Stimulated activated CD8-positive, alpha-beta memory T cell treated with anti-CD3 and anti-CD28 coated beads, Interleukin-7, amount 100 ng/mL, for 1 hour (primary cell): ENCODE data around the gene CBY2.
"Not testable (repeated sequence)": the region's sequence is repeated elsewhere in the genome, so short reads cannot be mapped to it uniquely, and the experiment has no call there.

Experiments used
- DNase-seq, 2 donors: peaks; one replicate each; pipeline ENCODE4 v3.0.0-alpha.2; 2020; ENCODE audit warnings: low read depth in 2 of 2

Gene CBY2, protein sequence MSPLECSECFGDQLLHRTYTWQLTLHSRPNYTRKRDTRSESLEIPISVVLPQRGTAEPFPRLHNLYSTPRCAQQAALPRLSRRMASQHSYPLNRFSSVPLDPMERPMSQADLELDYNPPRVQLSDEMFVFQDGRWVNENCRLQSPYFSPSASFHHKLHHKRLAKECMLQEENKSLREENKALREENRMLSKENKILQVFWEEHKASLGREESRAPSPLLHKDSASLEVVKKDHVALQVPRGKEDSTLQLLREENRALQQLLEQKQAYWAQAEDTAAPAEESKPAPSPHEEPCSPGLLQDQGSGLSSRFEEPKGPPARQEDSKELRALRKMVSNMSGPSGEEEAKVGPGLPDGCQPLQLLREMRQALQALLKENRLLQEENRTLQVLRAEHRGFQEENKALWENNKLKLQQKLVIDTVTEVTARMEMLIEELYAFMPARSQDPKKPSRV

DNA sequence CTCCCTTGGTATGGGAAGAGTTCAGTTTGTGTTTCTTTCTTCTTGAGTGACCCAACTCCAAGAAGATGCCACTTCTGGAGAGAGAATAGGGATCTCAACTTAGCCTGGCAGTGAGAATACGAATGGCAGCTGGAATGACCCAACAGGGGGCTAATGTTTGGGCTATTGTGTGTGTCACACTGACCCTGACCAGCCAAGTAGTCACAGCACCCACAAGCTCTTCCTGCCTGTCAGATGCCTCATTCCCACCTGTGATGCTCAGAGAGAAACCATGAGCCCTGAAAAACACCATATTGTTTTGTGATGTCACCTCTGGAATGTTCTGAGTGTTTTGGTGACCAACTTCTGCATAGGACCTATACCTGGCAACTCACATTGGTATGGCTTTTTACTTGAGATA is at the start of gene CBY2:
CBY2 (plus strand) TSS at position 233 of the 400 bp plus-strand sequence; CDS start at position 304, 71 bp downstream.
- DNase-seq = no peak

GRCh38 chr13:45654633-45655349 is 47.3 kb upstream of the CBY2 start:
- DNase-seq = no peak

DNA sequence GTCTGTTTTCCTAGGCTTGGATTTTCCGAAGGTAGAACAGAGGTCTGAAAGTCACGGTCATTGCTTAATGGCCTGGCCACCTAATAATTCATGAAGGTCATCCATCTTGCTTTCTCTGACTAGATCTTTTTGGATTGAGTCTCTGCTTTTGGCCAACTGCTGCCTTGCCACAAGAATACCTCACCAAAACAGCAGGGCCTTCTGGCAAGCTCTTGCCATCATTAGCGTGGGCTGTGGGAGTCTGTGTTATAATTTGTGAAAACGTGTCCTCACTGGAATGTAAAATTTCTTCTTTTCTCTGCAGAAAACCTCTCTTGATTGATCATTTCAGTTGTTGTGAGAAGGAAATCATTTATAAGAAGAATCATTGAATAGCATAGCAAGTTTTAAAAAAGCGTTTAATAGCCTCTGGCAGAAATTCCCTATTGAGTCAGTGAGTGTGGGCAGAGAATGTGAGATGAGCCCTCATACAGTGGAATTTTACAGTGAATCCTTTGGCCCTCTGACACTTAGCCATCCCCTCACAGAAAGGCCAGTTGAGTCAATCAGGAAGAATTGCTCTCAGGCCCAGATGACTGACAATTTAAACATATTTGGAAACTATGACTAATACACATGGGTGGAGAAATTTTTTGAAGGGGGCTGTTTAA is 43.4 kb upstream of the CBY2 start:
- no peak for DNase-seq

DNA sequence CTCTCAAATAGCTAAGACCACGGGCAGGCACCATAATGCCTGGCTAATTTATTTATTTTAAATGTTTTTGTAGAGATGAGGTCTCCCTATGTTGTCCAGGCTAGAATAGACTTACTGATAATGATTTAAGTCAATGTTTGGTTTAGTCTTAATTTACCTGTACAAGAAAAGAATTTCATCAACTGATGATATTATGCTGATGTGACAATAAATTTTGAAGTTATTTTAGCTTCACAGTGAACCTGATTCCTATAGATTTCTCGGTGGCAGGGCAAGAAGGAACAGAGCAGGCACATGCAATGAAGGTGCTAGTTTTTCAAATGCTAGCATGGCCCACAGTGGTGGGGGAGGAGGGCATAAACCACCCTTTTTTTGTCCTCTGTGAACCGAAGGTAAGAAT is 42.6 kb upstream of the CBY2 start:
- no peak for DNase-seq

DNA sequence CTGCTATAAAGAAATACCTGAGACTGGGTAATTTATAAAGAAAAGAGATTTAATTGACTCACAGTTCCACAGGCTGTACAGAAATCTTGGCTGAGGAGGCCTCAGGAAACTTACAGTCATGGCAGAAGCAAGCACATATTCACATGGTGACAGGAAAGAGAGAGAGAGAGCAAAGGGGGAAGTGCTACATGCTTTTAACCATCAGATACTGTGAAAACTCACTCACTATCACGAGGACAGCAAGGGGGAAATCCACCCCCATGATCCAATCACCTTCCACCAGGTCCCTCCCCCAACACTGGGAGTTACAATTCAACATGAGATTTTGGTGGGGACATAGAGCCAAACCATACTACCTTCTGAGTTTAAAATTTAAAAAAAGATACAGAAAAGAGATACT is 41.7 kb upstream of the CBY2 start:
- DNase-seq = not testable (repeated sequence)

GRCh38 chr13:45662162-45662561 is 40.0 kb upstream of the CBY2 start:
- no peak for DNase-seq

- not testable (repeated sequence) for DNase-seq
These were observed 39.2 kb upstream of the CBY2 start for GRCh38 chr13:45662903-45663302.

DNA sequence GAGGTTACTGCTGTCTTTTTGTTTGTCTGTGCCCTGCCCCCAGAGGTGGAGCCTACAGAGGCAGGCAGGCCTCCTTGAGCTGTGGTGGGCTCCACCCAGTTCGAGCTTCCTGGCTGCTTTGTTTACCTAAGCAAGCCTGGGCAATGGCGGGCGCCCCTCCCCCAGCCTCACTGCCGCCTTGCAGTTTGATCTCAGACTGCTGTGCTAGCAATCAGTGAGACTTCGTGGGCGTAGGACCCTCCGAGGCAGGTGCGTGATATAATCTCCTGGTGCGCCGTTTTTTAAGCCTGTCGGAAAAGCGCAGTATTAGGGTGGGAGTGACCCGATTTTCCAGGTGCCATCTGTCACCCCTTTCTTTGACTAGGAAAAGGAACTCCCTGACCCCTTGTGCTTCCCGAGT is 32.5 kb upstream of the CBY2 start:
- DNase-seq = not testable (repeated sequence)

GRCh38 chr13:45670189-45670885 is 31.8 kb upstream of the CBY2 start:
- no peak for DNase-seq

DNA sequence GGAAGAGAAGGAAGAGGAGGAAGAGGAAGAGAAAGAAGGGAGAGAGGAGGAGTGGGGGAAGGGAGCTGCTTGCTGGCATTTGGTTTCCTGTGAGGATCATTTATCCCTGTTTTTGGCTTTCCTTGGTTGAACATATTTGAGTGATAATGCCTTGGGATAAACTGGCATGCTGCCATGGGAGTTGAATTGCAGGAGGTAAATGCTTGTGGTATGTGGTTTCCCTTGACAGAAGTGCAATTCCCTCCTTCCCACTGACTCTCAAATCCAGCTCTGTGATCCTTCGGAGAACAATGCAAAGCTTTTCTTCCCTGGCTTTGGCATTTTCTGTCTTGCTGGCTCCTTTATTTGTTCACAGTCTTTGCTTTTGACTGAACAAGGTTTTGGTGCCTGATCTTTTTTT is 27.2 kb upstream of the CBY2 start:
- DNase-seq = no peak

- no peak for DNase-seq
These were observed 23.8 kb upstream of the CBY2 start for GRCh38 chr13:45678282-45678681.

DNA sequence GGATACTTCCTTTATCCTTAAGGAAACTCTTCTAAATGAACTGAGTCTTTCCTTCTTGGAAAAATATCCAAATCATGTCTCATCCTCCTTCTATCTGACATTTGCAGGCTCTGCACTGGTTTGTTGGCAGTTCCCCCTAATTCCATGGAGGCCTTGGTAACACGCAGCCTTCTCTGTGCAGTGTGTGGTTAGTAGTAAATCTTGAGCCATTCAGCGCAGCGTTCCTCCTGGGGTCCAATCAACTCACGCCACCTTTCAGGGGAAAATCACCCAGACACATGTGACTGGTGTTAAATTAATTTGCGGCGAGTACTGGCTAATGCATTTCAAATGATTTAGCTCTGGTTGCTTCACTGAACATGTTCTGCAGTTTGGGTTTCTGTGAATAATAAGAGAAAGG is 21.0 kb upstream of the CBY2 start:
- DNase-seq = no peak

GRCh38 chr13:45682494-45683008 is 19.6 kb upstream of the CBY2 start:
- DNase-seq = no peak

GRCh38 chr13:45683701-45684100 is 18.4 kb upstream of the CBY2 start:
- DNase-seq = no peak

GRCh38 chr13:45688577-45688976 is 13.5 kb upstream of the CBY2 start:
- DNase-seq = no peak

GRCh38 chr13:45690636-45691035 is 11.5 kb upstream of the CBY2 start:
- DNase-seq = no peak

GRCh38 chr13:45691251-45691650 is 10.9 kb upstream of the CBY2 start:
- no peak for DNase-seq

DNA sequence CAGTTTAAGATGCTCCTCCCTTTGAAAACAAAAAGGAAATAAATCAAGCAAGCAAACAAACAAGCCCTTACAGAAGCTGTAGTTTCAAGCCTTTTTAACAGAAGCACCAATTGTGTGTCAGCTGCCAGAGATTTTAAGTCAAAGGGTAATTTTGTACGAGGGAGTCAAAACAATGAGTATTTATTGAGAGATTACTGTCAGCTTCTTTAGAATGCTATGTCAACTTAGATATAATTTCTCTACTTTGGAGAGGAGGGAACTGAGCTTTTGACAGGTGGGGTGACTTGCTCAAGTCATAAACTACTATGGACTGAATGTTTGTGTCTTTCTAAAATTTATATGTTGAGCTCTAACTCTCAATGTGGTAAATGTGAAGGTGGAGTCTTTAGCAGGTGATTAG is 10.5 kb upstream of the CBY2 start:
- no peak for DNase-seq

DNA sequence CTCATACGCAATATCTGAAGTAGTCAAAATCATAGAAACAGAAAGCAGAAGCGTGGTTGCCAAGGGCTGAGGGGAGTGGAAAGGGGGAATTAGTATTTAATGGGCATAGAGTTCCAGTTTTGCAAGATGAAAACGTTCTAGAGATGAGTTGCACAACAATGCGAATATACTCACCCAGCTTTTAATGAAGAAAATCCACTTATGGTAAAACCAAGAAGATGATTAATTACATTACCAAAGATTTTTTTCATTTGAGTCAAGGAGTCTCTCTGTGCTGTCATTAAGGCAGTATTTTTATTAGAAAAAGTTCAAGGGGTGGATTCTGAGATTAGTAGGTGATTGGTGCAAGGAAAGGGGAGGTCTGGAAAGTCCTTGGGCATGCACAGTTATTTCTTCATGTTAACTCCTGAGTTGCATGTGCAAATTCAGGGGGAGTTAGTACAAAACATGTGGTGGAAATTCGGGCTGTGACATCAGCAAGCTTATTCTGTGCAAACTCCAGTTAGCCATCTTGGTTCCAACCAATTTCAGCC is 6.9 kb upstream of the CBY2 start:
- no peak for DNase-seq

GRCh38 chr13:45696610-45697226 is 5.4 kb upstream of the CBY2 start:
- DNase-seq = no peak
